Measurements from ENCODE around the gene MEPE.

- TF ChIP-seq POLR2A (IDR thresholded peaks at IDR 0.05; ENCODE audit: low read depth, low read length), result no peak
- TF ChIP-seq POLR2AphosphoS5 (IDR thresholded peaks at IDR 0.05; ENCODE audit: low read depth, low read length), result no peak
- no peak for TF ChIP-seq TAF1 (IDR thresholded peaks at IDR 0.05; ENCODE audit: borderline replicate concordance, low read depth, low read length)
Observed at GRCh38 chr4:87785731-87786509, 46.8 kb upstream of the MEPE start.
